Smooth muscle cell (in vitro differentiated cells): ENCODE data around the gene HOXC10. TPM values are rescaled to one million over a fixed set of nuclear protein-coding genes. Genes with fewer than 3 reads are reported as not detected.

Experiments
- DNase-seq: peaks from one replicate; lab custom pipeline; 2025; ENCODE audit not compliant: unreplicated experiment; lab: John Stamatoyannopoulos, UW
- H2AFZ ChIP-seq: fragments of 200-600 bp; sonication (generic); 2 replicates; pipeline ENCODE4 v1.6.0; 2016; ENCODE audit warnings: antibody characterized with exemption, low read depth, mild to moderate bottlenecking
- H3F3A ChIP-seq: fragments of 200-600 bp; sonication (generic); 2 replicates; pipeline ENCODE4 v1.6.0; 2017; ENCODE audit warnings: antibody characterized with exemption, low read depth
- H3K27ac ChIP-seq: fragments of 200-600 bp; sonication (generic); 2 replicates; pipeline ENCODE4 v1.5.1; 2016; ENCODE audit warnings: low read depth, mild to moderate bottlenecking
- H3K27me3 ChIP-seq: fragments of 200-600 bp; sonication (generic); 2 replicates; pipeline ENCODE4 v1.6.1; 2016; ENCODE audit warnings: low read depth, mild to moderate bottlenecking
- H3K36me3 ChIP-seq: fragments of 200-600 bp; sonication (generic); 2 replicates; pipeline ENCODE4 v1.5.1; 2016; ENCODE audit warnings: low read depth
- H3K4me1 ChIP-seq: fragments of 200-600 bp; sonication (generic); 2 replicates; pipeline ENCODE4 v1.5.1; 2016; ENCODE audit warnings: low read depth
- H3K4me2 ChIP-seq: fragments of 200-600 bp; sonication (generic); 2 replicates; pipeline ENCODE4 v1.6.0; 2016; ENCODE audit warnings: mild to moderate bottlenecking
- H3K4me3 ChIP-seq: fragments of 200-600 bp; sonication (generic); 2 replicates; pipeline ENCODE4 v1.5.1; 2016; ENCODE audit warnings: mild to moderate bottlenecking
- H3K79me2 ChIP-seq: fragments of 200-600 bp; sonication (generic); 2 replicates; pipeline ENCODE4 v1.6.0; 2016; ENCODE audit warnings: low read depth, mild to moderate bottlenecking
- H3K9ac ChIP-seq: fragments of 200-600 bp; sonication (generic); 2 replicates; pipeline ENCODE4 v1.6.0; 2016; ENCODE audit warnings: low read depth
- H3K9me3 ChIP-seq: fragments of 200-600 bp; sonication (generic); replicated peaks from 2 replicates; pipeline ENCODE4 v1.5.1; 2016; ENCODE audit warnings: low read depth
- H4K20me1 ChIP-seq: fragments of 200-600 bp; sonication (generic); 2 replicates; pipeline ENCODE4 v1.6.0; 2016; ENCODE audit warnings: low read depth
- WGBS: methylation state at CpG from one replicate; pipeline ENCODE4 v1.1.7; 2016; ENCODE audit warnings: low lambda C conversion rate; 5-methylcytosine and 5-hydroxymethylcytosine counted together
- polyA plus RNA-seq: library from polyadenylated mRNA; unstranded; fragments of >200 nt; fragmentation: Nextera tagmentation; extraction: Ambion mirVana; gene quantifications from 2 replicates; pipeline ENCODE4 v1.2.1, GENCODE V29; 2016
- total RNA-seq: library from RNA; depleted of rRNA; stranded (reverse); fragments of >200 nt; gene quantifications from 2 replicates; pipeline ENCODE4 v1.2.3, GENCODE V29; 2014
- TF ChIP-seq, protein P1 (sequence below): fragments of 200-600 bp; sonication (generic); IDR thresholded peaks from 2 replicates; pipeline ENCODE4 v1.5.1; 2017; ENCODE audit warnings: borderline replicate concordance, mild to moderate bottlenecking, antibody characterized with exemption; ENCODE audit not compliant: insufficient read depth, poor library complexity, severe bottlenecking

The HOXC10 gene
- total and polyA plus RNA-seq, 2 experiments from 2014 or later = 0.66 TPM; not detected in 1

GRCh38 chr12:53975479-53976152, 9.3 kb upstream of the HOXC10 start:
- Histone ChIP-seq H3K4me1 (peaks cover 4% of the 10 kb centered on the region), H3K36me3 (no peaks in the 10 kb centered on the region), H2AFZ (no peak overlapping the region), H3K4me3 (peak overlapping the region; percentile 35), H3K79me2 (no peaks in the 10 kb centered on the region), H3K27ac (no peak overlapping the region), H4K20me1 (no peaks in the 10 kb centered on the region), H3K9ac (no peak overlapping the region), H3K27me3 (peaks cover 100% of the 10 kb centered on the region), H3F3A (no peaks in the 10 kb centered on the region), H3K9me3 (no peaks in the 10 kb centered on the region), H3K4me2 (peak overlapping the region; percentile 82)
- WGBS = 10% methylated on average over 31 of the region's 31 CpGs
- no peak for DNase-seq
- TF ChIP-seq, protein P1, sequence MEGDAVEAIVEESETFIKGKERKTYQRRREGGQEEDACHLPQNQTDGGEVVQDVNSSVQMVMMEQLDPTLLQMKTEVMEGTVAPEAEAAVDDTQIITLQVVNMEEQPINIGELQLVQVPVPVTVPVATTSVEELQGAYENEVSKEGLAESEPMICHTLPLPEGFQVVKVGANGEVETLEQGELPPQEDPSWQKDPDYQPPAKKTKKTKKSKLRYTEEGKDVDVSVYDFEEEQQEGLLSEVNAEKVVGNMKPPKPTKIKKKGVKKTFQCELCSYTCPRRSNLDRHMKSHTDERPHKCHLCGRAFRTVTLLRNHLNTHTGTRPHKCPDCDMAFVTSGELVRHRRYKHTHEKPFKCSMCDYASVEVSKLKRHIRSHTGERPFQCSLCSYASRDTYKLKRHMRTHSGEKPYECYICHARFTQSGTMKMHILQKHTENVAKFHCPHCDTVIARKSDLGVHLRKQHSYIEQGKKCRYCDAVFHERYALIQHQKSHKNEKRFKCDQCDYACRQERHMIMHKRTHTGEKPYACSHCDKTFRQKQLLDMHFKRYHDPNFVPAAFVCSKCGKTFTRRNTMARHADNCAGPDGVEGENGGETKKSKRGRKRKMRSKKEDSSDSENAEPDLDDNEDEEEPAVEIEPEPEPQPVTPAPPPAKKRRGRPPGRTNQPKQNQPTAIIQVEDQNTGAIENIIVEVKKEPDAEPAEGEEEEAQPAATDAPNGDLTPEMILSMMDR = no peak

DNA sequence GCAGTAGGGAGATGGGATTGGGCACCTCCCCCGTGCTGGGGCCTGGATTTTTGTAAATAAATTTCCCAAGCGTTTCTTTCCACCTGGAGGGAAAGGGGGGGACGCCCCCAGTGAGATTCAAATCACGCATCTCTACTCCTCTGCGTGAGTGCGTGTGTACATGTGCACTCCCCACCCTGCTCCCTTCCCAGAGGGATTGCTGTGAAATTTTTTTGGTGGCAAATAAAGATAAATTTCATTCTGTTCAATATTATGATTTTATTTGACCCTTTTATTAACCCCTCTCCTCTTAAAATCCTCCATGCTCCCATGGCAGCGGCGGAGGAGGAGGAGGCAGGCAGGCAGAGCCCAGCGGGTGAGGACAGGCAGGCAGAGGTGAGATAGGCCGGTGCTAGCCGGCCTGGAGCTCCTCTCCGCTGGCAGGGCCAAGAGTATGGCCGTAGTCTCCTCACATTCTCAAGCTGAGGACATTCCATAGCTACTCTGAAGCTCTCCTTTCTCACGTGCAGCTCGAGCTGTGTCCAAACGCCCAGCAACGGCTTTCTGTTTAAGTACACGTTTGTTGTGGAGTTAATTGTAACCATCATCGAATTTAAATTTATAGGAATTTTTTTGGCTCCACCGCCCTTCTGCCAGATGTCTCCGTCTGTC, 8.6 kb upstream of the HOXC10 start:
- no peak overlapping the region for H2AFZ ChIP-seq
- no peaks in the 10 kb centered on the region for H4K20me1 ChIP-seq
- TF ChIP-seq, protein P1 = no peak
- H3K36me3 ChIP-seq = no peaks in the 10 kb centered on the region
- H3K9me3 ChIP-seq = no peaks in the 10 kb centered on the region
- H3K4me2 ChIP-seq = no peak overlapping the region
- no peaks in the 10 kb centered on the region for H3K79me2 ChIP-seq
- H3F3A ChIP-seq = no peaks in the 10 kb centered on the region
- peaks cover 100% of the 10 kb centered on the region for H3K27me3 ChIP-seq
- 21% methylated on average over 21 of the region's 21 CpGs for WGBS
- H3K4me3 ChIP-seq = no peak overlapping the region
- H3K9ac ChIP-seq = no peak overlapping the region
- no peak for DNase-seq
- H3K4me1 ChIP-seq = peaks cover 4% of the 10 kb centered on the region
- H3K27ac ChIP-seq = no peak overlapping the region

DNA sequence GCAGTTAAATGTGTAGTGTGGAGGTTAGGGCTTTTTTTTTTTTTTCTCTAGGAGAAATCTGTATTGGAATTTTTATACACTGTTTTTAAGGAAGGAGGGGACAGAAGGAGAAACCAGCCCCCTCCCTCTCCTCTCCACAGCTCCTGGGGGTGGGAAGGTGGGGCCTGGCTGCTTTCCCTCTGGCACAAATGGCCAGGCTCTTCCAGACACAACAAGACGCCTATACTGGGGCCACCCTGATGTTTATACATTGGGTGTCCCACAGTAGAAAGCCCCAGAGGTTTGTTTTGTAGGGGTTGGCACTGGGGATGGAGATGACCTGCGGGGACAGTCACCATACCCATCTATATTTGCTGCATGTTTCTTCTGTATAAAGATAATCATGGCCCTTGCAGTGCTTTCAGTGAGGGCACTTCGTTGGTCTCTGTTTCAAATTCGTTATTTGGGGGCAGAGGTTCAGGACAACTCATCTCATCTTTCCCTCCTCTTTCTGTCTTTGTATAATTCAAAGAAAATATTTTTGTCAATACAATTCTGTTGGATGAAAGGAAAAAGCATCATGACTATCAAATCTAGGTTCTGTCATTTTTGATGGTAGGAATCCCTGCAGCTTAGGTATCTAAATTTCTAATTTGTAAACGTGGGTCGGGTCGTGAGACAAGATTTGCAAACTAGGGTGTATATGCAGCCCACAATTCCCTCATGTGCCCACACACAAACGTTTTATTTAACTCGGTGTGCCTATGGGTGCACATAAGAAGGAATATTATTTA, 7.9 kb upstream of the HOXC10 start:
- Histone ChIP-seq H2AFZ (no peak overlapping the region), H4K20me1 (no peaks in the 10 kb centered on the region), H3K9ac (no peak overlapping the region), H3K79me2 (no peaks in the 10 kb centered on the region), H3K4me2 (no peak overlapping the region), H3K27me3 (peaks cover 100% of the 10 kb centered on the region), H3K36me3 (no peaks in the 10 kb centered on the region), H3F3A (no peaks in the 10 kb centered on the region), H3K4me3 (no peak overlapping the region), H3K9me3 (no peaks in the 10 kb centered on the region), H3K4me1 (peaks cover 4% of the 10 kb centered on the region), H3K27ac (no peak overlapping the region)
- 25% methylated on average over 9 of the region's 9 CpGs for WGBS
- TF ChIP-seq, protein P1 = no peak
- no peak for DNase-seq
